ENCODE results near the gene HSDL1. TPM values are rescaled to one million over a fixed set of nuclear protein-coding genes. Genes with fewer than 3 reads are reported as not detected.

HSDL1 gene
- total and polyA plus RNA-seq, 2 donors = 21.2 to 21.4 TPM

DNA sequence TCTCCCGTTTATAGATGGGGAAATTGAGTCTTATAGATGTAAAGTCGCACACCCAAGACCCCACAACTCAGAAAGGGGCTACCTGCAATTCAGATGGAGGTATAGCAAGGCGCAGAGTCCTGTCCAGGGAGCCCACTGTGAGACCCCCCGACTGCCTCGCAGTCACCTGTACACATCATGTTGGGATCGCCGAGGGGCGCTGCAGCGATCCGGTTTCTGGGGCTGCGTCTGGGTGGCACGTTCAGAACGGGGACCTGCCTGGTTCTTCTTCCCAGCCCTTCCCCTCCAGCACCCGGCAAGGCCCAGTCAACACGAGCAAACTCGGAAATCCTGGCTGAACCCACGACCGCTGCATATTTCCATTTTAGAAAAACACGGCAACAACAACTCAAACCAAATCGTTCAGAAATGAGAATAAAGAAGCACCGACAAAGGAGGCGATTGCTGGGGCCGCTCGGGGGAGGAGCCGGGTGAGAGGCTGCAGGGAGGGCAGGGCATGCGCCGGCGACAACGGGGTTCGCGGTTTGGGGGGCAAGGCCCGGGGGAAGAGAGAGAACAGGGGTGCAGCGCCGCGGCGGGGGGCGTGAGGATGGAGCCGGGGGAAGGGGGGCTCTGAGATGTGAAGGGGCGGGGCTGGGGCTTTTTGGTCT is 643 bp downstream of the HSDL1 start:
- DNase-seq (ENCODE audit: low read depth in 6 of 9, low spot score in 9 of 9) = peak in 4 of 9 donors; percentile 14 to 54 (median 26)
- peak overlapping the region; percentile 62 to 90 for H3K4me3 ChIP-seq (ENCODE audit: low read length in 2 of 2)
- H3K27me3 ChIP-seq (ENCODE audit: control insufficient read depth in 2 of 2, insufficient read depth in 1 of 2, low read length in 1 of 2) = peaks cover 0 to 14% of the 10 kb centered on the region in 2 donors
- H3K27ac ChIP-seq (ENCODE audit: low read depth in 1 of 2, low read length in 1 of 2) = peak overlapping the region in 1 of 2 donors; percentile 71
- H3K4me1 ChIP-seq (ENCODE audit: control insufficient read depth in 2 of 2, insufficient read depth in 2 of 2, low read length in 2 of 2) = peaks cover 9 to 15% of the 10 kb centered on the region in 2 donors
- WGBS = under 1% methylated on average over 39 of the region's 39 CpGs
- no peaks in the 10 kb centered on the region for H3K9me3 ChIP-seq (ENCODE audit: control insufficient read depth in 2 of 2, insufficient read depth in 1 of 2, low read length in 1 of 2)
- no peaks in the 10 kb centered on the region for H3K36me3 ChIP-seq (ENCODE audit: control insufficient read depth in 2 of 2, insufficient read depth in 2 of 2, low read length in 1 of 2)

DNA sequence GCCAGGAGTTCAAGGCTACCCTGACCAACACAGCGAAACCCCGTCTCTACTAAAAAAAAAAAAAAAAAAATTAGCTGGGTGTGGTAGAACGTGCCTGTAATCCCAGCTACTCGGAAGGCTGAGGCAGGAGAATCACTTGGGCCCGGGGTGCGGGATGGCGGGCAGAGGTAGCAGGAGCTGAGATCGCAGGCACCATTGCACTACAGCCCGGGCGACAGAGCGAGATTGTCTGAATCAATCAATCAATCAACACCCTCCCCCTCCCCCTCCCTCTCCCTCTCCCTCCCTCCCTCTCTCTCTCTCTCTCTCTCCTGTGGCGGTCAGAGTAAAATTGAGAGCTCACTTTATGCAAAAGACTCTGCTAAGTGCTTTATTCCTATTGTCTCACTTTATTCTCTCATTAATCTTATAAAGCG is 1.2 kb downstream of the HSDL1 start:
- Histone ChIP-seq H3K27ac (ENCODE audit: low read depth in 1 of 2, low read length in 1 of 2) (no peak overlapping the region), H3K4me3 (ENCODE audit: low read length in 2 of 2) (peak overlapping the region; percentile 62 to 90), H3K4me1 (ENCODE audit: control insufficient read depth in 2 of 2, insufficient read depth in 2 of 2, low read length in 2 of 2) (peaks cover 13 to 21% of the 10 kb centered on the region in 2 donors), H3K36me3 (ENCODE audit: control insufficient read depth in 2 of 2, insufficient read depth in 2 of 2, low read length in 1 of 2) (no peaks in the 10 kb centered on the region), H3K9me3 (ENCODE audit: control insufficient read depth in 2 of 2, insufficient read depth in 1 of 2, low read length in 1 of 2) (no peaks in the 10 kb centered on the region), H3K27me3 (ENCODE audit: control insufficient read depth in 2 of 2, insufficient read depth in 1 of 2, low read length in 1 of 2) (peaks cover 0 to 14% of the 10 kb centered on the region in 2 donors)
- DNase-seq (ENCODE audit: low read depth in 6 of 9, low spot score in 9 of 9) = no peak
- 66% methylated on average over 13 of the region's 13 CpGs for WGBS

DNA sequence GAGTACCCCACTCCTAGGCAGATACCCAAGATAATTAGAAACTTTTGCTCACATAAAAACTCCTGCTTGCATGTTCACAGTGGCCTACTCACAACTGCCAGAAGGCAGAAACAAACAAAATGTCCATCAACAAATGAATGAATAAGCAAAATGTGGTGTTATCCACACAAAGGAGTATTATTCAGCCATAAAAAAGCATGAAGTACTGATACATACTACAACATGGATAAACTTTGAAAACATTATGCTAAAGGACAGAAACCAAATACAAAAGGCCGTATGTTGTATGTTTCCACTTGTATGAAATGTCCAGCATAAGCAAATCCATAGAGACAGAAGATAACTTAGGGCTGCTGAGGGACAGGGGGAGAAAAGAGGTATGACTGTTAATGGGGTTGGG is 1.9 kb downstream of the HSDL1 start:
- no peaks in the 10 kb centered on the region for H3K36me3 ChIP-seq (ENCODE audit: control insufficient read depth in 2 of 2, insufficient read depth in 2 of 2, low read length in 1 of 2)
- no peak overlapping the region for H3K4me3 ChIP-seq (ENCODE audit: low read length in 2 of 2)
- no peak for DNase-seq (ENCODE audit: low read depth in 6 of 9, low spot score in 9 of 9)
- peaks cover 0 to 14% of the 10 kb centered on the region in 2 donors for H3K27me3 ChIP-seq (ENCODE audit: control insufficient read depth in 2 of 2, insufficient read depth in 1 of 2, low read length in 1 of 2)
- H3K4me1 ChIP-seq (ENCODE audit: control insufficient read depth in 2 of 2, insufficient read depth in 2 of 2, low read length in 2 of 2) = peaks cover 15 to 24% of the 10 kb centered on the region in 2 donors
- H3K9me3 ChIP-seq (ENCODE audit: control insufficient read depth in 2 of 2, insufficient read depth in 1 of 2, low read length in 1 of 2) = no peaks in the 10 kb centered on the region
- no peak overlapping the region for H3K27ac ChIP-seq (ENCODE audit: low read depth in 1 of 2, low read length in 1 of 2)
- WGBS = 99% methylated on average over 1 of the region's 1 CpG

DNA sequence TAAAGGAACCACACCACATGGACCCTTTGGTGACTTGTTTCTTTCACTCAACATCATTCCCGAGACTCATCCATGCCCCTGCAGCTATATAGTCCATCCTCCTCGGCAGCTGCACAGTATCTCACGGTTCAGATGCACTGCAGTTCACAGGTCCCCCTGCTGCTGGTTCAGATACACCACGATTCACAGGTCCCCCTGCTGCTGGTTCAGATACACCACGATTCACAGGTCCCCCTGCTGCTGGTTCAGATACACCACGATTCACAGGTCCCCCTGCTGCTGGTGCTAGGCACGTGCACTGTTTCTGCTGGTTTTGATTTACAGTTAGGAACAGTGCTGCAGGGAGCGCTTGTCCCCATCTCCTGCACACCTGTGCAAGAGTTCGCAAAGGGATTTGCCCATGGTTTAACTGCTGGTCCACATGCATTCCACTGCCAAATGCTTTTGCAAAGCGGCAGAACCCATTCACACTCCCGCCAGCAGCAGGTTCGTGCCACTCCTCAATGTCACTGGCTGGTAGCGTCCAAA is 3.8 kb downstream of the HSDL1 start:
- Histone ChIP-seq H3K4me3 (ENCODE audit: low read length in 2 of 2) (no peak overlapping the region), H3K27me3 (ENCODE audit: control insufficient read depth in 2 of 2, insufficient read depth in 1 of 2, low read length in 1 of 2) (peaks cover 0 to 6% of the 10 kb centered on the region in 2 donors), H3K27ac (ENCODE audit: low read depth in 1 of 2, low read length in 1 of 2) (no peak overlapping the region), H3K9me3 (ENCODE audit: control insufficient read depth in 2 of 2, insufficient read depth in 1 of 2, low read length in 1 of 2) (no peaks in the 10 kb centered on the region), H3K4me1 (ENCODE audit: control insufficient read depth in 2 of 2, insufficient read depth in 2 of 2, low read length in 2 of 2) (peaks cover 15 to 28% of the 10 kb centered on the region in 2 donors), H3K36me3 (ENCODE audit: control insufficient read depth in 2 of 2, insufficient read depth in 2 of 2, low read length in 1 of 2) (no peaks in the 10 kb centered on the region)
- WGBS = 49% methylated on average over 13 of the region's 13 CpGs
- peak in 4 of 9 donors; percentile 26 to 64 (median 41) for DNase-seq (ENCODE audit: low read depth in 6 of 9, low spot score in 9 of 9)

DNA sequence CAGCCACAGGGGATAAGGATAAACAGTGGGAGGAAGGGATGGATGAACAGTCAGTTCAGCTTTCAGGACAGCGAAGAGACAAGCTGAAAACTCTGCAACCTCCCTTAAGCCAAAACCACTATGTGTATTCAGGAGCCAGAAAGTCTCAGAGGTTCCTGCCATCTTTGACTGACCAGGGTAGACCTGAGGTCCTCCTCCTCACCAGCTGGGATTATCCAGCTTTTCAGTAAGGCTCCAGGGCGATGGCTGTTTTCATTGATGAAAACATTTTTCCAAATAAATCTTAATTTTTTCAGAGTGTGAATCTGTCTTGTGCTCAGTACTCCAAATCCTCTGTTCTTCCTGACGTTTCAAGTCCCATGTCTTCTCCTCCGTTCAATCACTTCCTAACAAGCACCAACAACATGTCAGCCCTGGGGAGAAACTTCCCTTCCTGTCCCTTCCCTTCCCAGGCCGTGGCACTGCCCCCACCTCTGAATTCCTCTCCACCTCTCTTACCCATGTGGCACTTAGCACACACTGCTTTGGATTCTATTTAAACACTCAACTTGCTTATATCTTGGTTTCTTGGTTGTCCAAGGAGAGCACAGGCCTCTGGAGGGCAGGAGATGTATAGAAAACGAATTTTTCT is 5.2 kb downstream of the HSDL1 start:
- H3K9me3 ChIP-seq (ENCODE audit: control insufficient read depth in 2 of 2, insufficient read depth in 1 of 2, low read length in 1 of 2) = no peaks in the 10 kb centered on the region
- peaks cover 15 to 28% of the 10 kb centered on the region in 2 donors for H3K4me1 ChIP-seq (ENCODE audit: control insufficient read depth in 2 of 2, insufficient read depth in 2 of 2, low read length in 2 of 2)
- WGBS = 93% methylated on average over 6 of the region's 6 CpGs
- H3K36me3 ChIP-seq (ENCODE audit: control insufficient read depth in 2 of 2, insufficient read depth in 2 of 2, low read length in 1 of 2) = no peaks in the 10 kb centered on the region
- no peaks in the 10 kb centered on the region for H3K27me3 ChIP-seq (ENCODE audit: control insufficient read depth in 2 of 2, insufficient read depth in 1 of 2, low read length in 1 of 2)
- no peak for DNase-seq (ENCODE audit: low read depth in 6 of 9, low spot score in 9 of 9)
- H3K4me3 ChIP-seq (ENCODE audit: low read length in 2 of 2) = no peak overlapping the region
- H3K27ac ChIP-seq (ENCODE audit: low read depth in 1 of 2, low read length in 1 of 2) = no peak overlapping the region

DNA sequence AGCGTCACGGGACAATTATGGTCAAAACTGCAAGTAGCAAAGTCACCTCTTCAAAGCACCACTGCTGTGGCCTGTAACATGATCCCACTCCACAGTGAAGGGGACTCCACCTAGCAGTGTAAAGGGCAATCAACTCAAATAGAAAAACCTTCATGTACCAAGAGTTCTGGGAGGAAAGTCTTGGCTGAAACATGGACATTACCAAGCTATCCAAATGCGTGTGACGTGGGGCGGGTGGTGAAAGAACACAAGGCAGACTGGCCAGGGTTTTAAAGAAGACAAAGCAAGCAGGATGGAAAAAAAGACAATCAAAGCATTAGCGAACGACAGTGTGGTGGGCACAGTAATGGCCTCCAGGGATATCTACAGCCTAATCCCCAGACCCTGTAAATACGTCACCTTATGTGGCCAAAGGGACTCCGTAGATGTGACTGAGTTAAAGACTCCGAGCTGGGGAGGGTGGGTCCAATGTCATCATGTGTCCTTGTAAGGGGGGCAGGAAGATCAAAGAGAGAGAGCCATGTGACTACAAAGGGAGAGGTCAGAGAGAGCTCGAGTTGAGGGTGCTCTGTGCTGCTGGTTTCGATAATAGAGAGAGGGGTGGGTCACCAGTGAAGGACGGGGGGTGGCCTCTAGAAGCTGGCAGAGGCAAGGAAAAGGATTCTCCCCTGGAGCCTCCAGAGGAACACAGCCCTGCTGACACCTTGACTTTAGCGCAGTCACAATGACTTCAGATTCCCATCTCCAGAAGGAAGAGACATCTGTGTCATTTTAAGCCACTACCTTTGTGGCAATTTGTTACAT is 6.0 kb downstream of the HSDL1 start:
- no peaks in the 10 kb centered on the region for H3K9me3 ChIP-seq (ENCODE audit: control insufficient read depth in 2 of 2, insufficient read depth in 1 of 2, low read length in 1 of 2)
- H3K27me3 ChIP-seq (ENCODE audit: control insufficient read depth in 2 of 2, insufficient read depth in 1 of 2, low read length in 1 of 2) = no peaks in the 10 kb centered on the region
- H3K36me3 ChIP-seq (ENCODE audit: control insufficient read depth in 2 of 2, insufficient read depth in 2 of 2, low read length in 1 of 2) = no peaks in the 10 kb centered on the region
- peaks cover 10 to 26% of the 10 kb centered on the region in 2 donors for H3K4me1 ChIP-seq (ENCODE audit: control insufficient read depth in 2 of 2, insufficient read depth in 2 of 2, low read length in 2 of 2)
- no peak overlapping the region for H3K4me3 ChIP-seq (ENCODE audit: low read length in 2 of 2)
- WGBS = 72% methylated on average over 14 of the region's 14 CpGs
- peak in 2 of 9 donors; percentile 21 to 43 for DNase-seq (ENCODE audit: low read depth in 6 of 9, low spot score in 9 of 9)
- no peak overlapping the region for H3K27ac ChIP-seq (ENCODE audit: low read depth in 1 of 2, low read length in 1 of 2)

DNA sequence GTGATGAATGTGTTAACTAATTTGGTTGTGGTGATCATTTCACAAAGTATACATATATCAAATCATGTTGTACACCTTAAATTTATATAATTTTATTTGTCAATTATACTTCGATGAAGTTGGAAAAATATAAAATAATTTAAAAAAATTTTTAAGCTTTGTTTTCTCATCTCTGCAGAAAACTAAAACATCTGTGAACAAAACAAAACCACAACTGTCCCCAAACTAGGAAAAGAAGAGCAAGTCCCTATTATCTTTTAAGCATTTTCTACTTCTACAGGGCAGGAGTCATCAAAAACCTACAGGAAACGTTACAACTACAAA is 6.5 kb downstream of the HSDL1 start:
- no peak overlapping the region for H3K4me3 ChIP-seq (ENCODE audit: low read length in 2 of 2)
- H3K27me3 ChIP-seq (ENCODE audit: control insufficient read depth in 2 of 2, insufficient read depth in 1 of 2, low read length in 1 of 2) = no peaks in the 10 kb centered on the region
- H3K4me1 ChIP-seq (ENCODE audit: control insufficient read depth in 2 of 2, insufficient read depth in 2 of 2, low read length in 2 of 2) = peaks cover 10 to 23% of the 10 kb centered on the region in 2 donors
- no peaks in the 10 kb centered on the region for H3K36me3 ChIP-seq (ENCODE audit: control insufficient read depth in 2 of 2, insufficient read depth in 2 of 2, low read length in 1 of 2)
- WGBS = 43% methylated on average over 2 of the region's 2 CpGs
- no peak overlapping the region for H3K27ac ChIP-seq (ENCODE audit: low read depth in 1 of 2, low read length in 1 of 2)
- H3K9me3 ChIP-seq (ENCODE audit: control insufficient read depth in 2 of 2, insufficient read depth in 1 of 2, low read length in 1 of 2) = no peaks in the 10 kb centered on the region
- no peak for DNase-seq (ENCODE audit: low read depth in 6 of 9, low spot score in 9 of 9)

DNA sequence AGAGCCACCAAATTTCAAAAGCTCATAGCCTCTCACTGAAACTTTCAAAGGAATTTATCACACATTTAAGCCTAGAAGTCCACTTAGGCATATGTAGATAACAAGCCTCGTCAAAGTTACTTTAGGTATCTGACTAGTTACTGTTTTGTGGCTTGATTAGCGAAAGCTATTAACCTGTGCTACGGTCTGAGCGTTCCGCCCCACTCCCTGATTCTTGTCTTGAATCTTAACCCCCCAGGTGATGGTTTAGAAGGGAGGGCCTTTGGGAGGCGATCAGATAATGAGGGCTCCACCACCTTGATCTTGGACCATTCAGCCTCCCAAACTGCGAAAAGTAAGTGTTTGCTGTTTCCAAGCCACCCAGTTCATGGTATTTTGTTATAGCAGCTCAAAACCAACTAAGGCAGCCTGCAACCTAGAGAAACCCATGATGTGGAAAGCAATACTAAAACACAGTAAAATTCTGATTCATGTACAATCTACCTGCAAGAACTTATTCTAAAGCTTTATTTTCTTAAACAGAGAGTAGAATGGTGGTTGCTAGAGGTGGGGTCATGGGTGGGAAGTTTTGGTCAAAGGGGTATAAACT is 7.1 kb downstream of the HSDL1 start:
- H3K36me3 ChIP-seq (ENCODE audit: control insufficient read depth in 2 of 2, insufficient read depth in 2 of 2, low read length in 1 of 2) = no peaks in the 10 kb centered on the region
- no peaks in the 10 kb centered on the region for H3K27me3 ChIP-seq (ENCODE audit: control insufficient read depth in 2 of 2, insufficient read depth in 1 of 2, low read length in 1 of 2)
- 97% methylated on average over 7 of the region's 7 CpGs for WGBS
- H3K9me3 ChIP-seq (ENCODE audit: control insufficient read depth in 2 of 2, insufficient read depth in 1 of 2, low read length in 1 of 2) = no peaks in the 10 kb centered on the region
- no peak overlapping the region for H3K27ac ChIP-seq (ENCODE audit: low read depth in 1 of 2, low read length in 1 of 2)
- H3K4me3 ChIP-seq (ENCODE audit: low read length in 2 of 2) = no peak overlapping the region
- peaks cover 10 to 23% of the 10 kb centered on the region in 2 donors for H3K4me1 ChIP-seq (ENCODE audit: control insufficient read depth in 2 of 2, insufficient read depth in 2 of 2, low read length in 2 of 2)
- DNase-seq (ENCODE audit: low read depth in 6 of 9, low spot score in 9 of 9) = no peak

All from thymus (tissue), 11 donors.